Neural crest cell (in vitro differentiated cells): ENCODE measurements around the gene ANO7. TPM values are rescaled to one million over a fixed set of nuclear protein-coding genes. Genes with fewer than 3 reads are reported as not detected.

ENCODE experiments used
- DNase-seq: peaks from one replicate; pipeline ENCODE4 v3.0.0; 2021; ENCODE audit warnings: low read depth, mixed read lengths, low spot score
- H3K27ac Mint-ChIP-seq: one replicate; pipeline ENCODE4 v1.8.0; 2021; ENCODE audit warnings: mild to moderate bottlenecking, mixed read lengths; ENCODE audit not compliant: unreplicated experiment
- H3K27me3 Mint-ChIP-seq: 2 replicates; pipeline ENCODE4 v1.8.0; 2021; ENCODE audit warnings: low read depth, mild to moderate bottlenecking, mixed read lengths
- H3K36me3 Mint-ChIP-seq: 2 replicates; pipeline ENCODE4 v1.8.0; 2021; ENCODE audit warnings: low read depth, mild to moderate bottlenecking, mixed read lengths
- H3K4me1 Mint-ChIP-seq: 2 replicates; pipeline ENCODE4 v1.8.0; 2021; ENCODE audit warnings: mixed read lengths
- H3K4me3 Mint-ChIP-seq: one replicate; pipeline ENCODE4 v1.8.0; 2021; ENCODE audit warnings: mild to moderate bottlenecking, mixed read lengths
- H3K9me3 Mint-ChIP-seq: 2 replicates; pipeline ENCODE4 v1.8.0; 2021; ENCODE audit warnings: mixed read lengths
- total RNA-seq: library from RNA; stranded (reverse); gene quantifications from 2 replicates; pipeline ENCODE4 v1.2.1, GENCODE V29; 2021
- TF ChIP-seq, protein P1 (sequence below): fragments of 200-600 bp; sonication (generic); conservative IDR thresholded peaks from 2 replicates; pipeline ENCODE4 v1.5.0; 2021; ENCODE audit warnings: antibody characterized with exemption, mild to moderate bottlenecking

Gene ANO7
- total RNA-seq, 1 donor from 2014 or later, result 3.2 TPM

DNA sequence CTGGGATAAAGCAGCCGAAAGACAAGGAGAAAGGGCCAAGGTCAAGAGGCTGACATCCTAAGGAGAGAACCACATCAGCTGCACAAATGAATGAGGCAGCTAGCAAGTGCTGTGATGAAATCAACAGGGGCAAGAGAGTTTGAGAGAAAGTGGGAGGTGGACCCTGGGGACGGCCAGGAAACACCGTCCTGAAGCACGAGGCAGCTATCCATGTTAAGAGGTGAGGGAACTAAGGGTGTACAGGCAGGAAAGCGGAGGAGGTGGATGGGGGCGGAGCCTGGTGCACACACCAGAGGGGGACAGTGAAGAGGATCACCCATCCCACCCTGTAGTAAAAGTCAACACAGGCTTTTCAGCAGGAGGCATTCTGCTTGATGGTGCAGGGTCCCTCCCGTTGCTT is 74.6 kb downstream of the ANO7 start:
- Mint-ChIP-seq H3K9me3 (no peaks in the 10 kb centered on the region), H3K4me3 (no peak overlapping the region), H3K36me3 (peaks cover 20% of the 10 kb centered on the region), H3K27ac (no peak overlapping the region), H3K27me3 (no peaks in the 10 kb centered on the region), H3K4me1 (no peaks in the 10 kb centered on the region)
- TF ChIP-seq, protein P1, sequence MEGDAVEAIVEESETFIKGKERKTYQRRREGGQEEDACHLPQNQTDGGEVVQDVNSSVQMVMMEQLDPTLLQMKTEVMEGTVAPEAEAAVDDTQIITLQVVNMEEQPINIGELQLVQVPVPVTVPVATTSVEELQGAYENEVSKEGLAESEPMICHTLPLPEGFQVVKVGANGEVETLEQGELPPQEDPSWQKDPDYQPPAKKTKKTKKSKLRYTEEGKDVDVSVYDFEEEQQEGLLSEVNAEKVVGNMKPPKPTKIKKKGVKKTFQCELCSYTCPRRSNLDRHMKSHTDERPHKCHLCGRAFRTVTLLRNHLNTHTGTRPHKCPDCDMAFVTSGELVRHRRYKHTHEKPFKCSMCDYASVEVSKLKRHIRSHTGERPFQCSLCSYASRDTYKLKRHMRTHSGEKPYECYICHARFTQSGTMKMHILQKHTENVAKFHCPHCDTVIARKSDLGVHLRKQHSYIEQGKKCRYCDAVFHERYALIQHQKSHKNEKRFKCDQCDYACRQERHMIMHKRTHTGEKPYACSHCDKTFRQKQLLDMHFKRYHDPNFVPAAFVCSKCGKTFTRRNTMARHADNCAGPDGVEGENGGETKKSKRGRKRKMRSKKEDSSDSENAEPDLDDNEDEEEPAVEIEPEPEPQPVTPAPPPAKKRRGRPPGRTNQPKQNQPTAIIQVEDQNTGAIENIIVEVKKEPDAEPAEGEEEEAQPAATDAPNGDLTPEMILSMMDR, result no peak
- DNase-seq, result no peak

DNA sequence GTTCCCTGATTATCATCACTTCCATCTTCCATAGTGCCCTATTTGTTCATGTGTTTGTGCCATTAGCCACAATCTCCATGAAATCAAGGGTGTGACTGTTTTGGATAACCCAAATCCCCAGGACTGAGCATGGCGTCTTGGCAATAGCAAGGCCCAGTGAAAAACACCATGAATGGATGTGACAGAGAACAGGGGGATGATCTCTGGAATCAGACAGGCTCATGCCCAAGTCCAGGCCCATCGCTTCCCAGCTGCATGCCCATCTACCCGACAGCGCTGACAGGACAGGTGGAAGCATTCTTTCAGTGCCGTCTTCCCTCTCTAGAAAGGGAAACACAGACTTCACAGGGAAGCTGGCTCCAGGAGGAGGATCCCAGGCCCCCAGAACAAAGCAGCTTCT is 77.0 kb downstream of the ANO7 start:
- Mint-ChIP-seq H3K4me3 (no peak overlapping the region), H3K27me3 (no peaks in the 10 kb centered on the region), H3K9me3 (no peaks in the 10 kb centered on the region), H3K36me3 (peaks cover 19% of the 10 kb centered on the region), H3K4me1 (peaks cover 9% of the 10 kb centered on the region), H3K27ac (no peak overlapping the region)
- DNase-seq, result no peak
- TF ChIP-seq, protein P1, result no peak

DNA sequence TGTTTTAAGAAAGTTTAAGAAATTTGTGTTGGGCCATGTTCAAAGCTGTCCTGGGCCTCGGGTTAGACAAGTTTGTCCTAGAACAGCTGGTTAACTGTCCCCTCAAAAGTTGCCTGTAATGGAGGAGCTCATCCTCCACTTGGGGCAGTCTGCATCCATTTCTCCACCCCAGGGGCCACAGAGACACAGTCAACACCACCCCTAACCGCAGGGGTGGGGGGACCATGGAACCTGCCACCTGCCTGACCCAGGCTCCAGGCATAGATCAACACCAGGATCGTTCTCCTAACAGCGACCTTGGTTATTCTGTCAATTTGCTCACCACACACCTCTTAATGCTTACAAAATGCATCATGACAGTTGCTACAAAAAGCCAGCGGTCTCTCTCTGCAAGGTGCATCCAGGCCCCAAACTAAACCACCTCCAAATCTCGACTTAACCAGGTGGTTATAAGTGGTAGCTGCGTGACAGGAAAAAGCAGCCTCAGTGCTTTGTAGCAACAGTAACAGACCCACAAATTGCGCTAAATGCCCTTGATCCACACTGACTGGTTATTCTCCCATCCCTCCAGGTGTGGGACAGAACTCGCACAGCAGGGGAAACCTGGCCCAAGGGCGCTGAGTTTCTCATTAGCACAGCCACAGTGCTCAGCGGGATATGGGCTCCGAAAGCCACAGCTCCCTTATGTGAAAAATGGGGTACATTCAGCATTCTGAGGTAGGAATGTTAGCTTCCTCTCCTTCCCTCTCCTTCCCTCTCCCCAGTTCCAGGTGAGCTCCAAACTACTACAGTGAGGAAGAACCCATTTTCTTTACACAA is 79.0 kb downstream of the ANO7 start:
- no peak for DNase-seq
- TF ChIP-seq, protein P1, result no peak
- Mint-ChIP-seq H3K27me3 (no peaks in the 10 kb centered on the region), H3K36me3 (peaks cover 12% of the 10 kb centered on the region), H3K4me1 (peaks cover 22% of the 10 kb centered on the region), H3K9me3 (no peaks in the 10 kb centered on the region), H3K27ac (peak overlapping the region; percentile 61), H3K4me3 (peak overlapping the region; percentile 36)

DNA sequence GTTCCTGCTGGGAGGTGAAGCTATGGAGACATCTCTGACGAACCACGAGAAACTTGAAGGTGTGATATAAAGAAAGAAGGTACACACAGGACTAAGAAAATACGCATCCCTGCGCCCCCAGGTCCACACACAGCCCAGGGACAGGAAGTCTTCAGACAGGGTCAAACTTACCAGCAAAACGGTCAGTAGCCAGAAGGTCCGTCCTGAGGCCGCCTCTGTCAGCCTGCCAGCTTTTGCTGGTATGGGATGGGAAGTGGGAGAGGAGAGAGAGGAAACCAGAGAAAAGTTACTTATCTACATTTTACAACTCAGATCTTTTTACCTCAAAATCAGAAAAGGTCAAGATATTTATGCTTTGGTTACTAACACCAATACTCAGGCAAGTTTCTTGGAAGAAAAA is 79.8 kb downstream of the ANO7 start:
- no peaks in the 10 kb centered on the region for H3K9me3 Mint-ChIP-seq
- no peaks in the 10 kb centered on the region for H3K27me3 Mint-ChIP-seq
- H3K4me1 Mint-ChIP-seq, result peaks cover 26% of the 10 kb centered on the region
- DNase-seq, result no peak
- TF ChIP-seq, protein P1, result no peak
- peaks cover 5% of the 10 kb centered on the region for H3K36me3 Mint-ChIP-seq
- peak overlapping the region; percentile 51 for H3K27ac Mint-ChIP-seq
- peak overlapping the region; percentile 73 for H3K4me3 Mint-ChIP-seq

DNA sequence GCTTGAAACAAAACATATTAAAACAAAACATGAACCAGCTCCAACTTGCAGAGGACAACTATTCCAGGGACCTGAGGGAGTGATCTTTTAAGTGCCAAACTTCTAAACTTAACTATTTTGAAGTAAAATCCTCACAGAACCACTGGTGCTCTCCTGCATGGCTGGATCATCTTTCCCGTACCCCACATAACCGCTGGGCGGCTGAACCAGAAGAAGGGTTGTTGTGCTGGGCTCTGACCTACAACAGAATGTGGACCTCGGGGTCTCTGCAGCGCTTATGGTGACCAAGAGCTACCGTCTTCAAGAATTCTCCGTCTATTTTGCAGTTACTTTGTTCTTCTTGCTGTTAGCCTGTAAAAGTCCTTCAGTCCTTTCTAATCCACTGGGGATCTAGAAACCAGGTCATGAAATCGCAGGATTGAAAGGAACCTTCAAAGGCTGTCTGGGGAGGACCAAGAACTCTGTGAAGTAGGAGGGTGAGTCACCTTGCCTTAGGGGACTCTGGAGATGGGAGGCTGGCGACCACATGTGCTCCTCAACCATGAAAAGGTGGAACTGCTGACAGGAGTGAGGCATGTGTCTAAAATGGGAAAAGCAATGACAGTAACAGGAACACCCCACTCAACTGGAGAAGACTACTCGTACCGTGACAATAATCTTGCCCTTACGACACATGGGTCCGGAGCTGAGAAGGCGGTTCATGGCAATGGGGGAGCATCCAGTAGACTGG is 80.4 kb downstream of the ANO7 start:
- no peak for DNase-seq
- Mint-ChIP-seq H3K27me3 (no peaks in the 10 kb centered on the region), H3K4me3 (peak overlapping the region; percentile 73), H3K9me3 (no peaks in the 10 kb centered on the region), H3K36me3 (peaks cover 3% of the 10 kb centered on the region), H3K4me1 (peaks cover 32% of the 10 kb centered on the region), H3K27ac (peak overlapping the region; percentile 51)
- TF ChIP-seq, protein P1, result no peak
